ENCODE results near the gene MRAS.

DNA sequence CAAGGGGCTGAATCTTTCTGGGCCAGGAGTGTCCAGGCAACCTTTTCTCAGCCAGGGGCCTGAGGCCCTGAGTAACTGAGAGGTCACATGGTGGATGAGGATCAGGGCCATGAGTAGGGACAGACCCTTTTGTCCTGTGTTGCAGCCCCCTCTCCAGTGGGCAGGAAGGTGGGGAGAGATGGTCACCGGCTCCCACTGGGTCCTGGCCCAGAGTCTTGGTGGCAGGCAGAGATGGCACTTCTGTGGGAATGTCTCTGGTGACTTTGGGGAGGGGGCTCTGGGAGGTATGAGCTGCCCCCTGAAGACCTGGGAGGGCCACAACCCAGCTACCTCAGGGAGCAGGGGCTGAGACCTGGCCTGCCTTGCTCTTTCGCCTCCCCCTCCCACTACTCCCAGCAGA, 92.9 kb downstream of the MRAS start:
- TF ChIP-seq POLR2A (IDR thresholded peaks at IDR 0.05) (no peak), POLR2AphosphoS5 (IDR thresholded peaks at IDR 0.05) (no peak), EP300 (IDR thresholded peaks at IDR 0.05) (no peak)
- TF ChIP-seq, protein P1, sequence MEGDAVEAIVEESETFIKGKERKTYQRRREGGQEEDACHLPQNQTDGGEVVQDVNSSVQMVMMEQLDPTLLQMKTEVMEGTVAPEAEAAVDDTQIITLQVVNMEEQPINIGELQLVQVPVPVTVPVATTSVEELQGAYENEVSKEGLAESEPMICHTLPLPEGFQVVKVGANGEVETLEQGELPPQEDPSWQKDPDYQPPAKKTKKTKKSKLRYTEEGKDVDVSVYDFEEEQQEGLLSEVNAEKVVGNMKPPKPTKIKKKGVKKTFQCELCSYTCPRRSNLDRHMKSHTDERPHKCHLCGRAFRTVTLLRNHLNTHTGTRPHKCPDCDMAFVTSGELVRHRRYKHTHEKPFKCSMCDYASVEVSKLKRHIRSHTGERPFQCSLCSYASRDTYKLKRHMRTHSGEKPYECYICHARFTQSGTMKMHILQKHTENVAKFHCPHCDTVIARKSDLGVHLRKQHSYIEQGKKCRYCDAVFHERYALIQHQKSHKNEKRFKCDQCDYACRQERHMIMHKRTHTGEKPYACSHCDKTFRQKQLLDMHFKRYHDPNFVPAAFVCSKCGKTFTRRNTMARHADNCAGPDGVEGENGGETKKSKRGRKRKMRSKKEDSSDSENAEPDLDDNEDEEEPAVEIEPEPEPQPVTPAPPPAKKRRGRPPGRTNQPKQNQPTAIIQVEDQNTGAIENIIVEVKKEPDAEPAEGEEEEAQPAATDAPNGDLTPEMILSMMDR (IDR thresholded peaks at IDR 0.05): no peak

All from gastroesophageal sphincter (tissue), 3 donors.